AG04450 (cell line): ENCODE results near the gene LFNG. TPM values are rescaled to one million over a fixed set of nuclear protein-coding genes. Genes with fewer than 3 reads are reported as not detected.

ENCODE experiments used
- CTCF ChIA-PET: fragments of 300-600, 350-600 bp; formaldehyde crosslinking; extraction: SDS; loops from one replicate; lab custom pipeline; 2022; ENCODE audit warnings: antibody characterized with exemption, inconsistent platforms; lab: Charles Lee
- POLR2A ChIA-PET: fragments of 350-600 bp; formaldehyde crosslinking; extraction: SDS; loops from one replicate; lab custom pipeline; 2021; ENCODE audit warnings: antibody characterized with exemption, inconsistent platforms; lab: Yijun Ruan, JAX
- DNase-seq: peaks from one replicate; pipeline ENCODE4 v3.0.0-alpha.2; 2011; ENCODE audit warnings: low read depth, low spot score
- H3K27ac ChIP-seq: one replicate; pipeline ENCODE4 v1.5.1; 2012; ENCODE audit warnings: low read depth, low read length, control low read depth
- H3K27me3 ChIP-seq: one replicate; pipeline ENCODE4 v1.6.0; 2012; ENCODE audit warnings: low read length; ENCODE audit not compliant: control insufficient read depth, insufficient read depth
- H3K4me3 ChIP-seq: 2 replicates; pipeline ENCODE4 v1.5.1; 2011; ENCODE audit warnings: mild to moderate bottlenecking, low read depth, low read length, control low read depth
- H3K9me3 ChIP-seq: 2 replicates; pipeline ENCODE4 v1.5.1; 2012; ENCODE audit warnings: low read length; ENCODE audit not compliant: control insufficient read depth, insufficient read depth
- polyA plus RNA-seq: library from polyadenylated mRNA; depleted of rRNA; stranded (reverse); fragments of >200 nt; gene quantifications from 2 replicates; pipeline ENCODE4 v1.2.3, GENCODE V29; 2011
- TF ChIP-seq, protein P1 (sequence below): IDR thresholded peaks from 2 replicates; pipeline ENCODE4 v1.5.1; 2011; ENCODE audit warnings: low read depth, low read length, control low read depth, inconsistent platforms

LFNG gene
- polyA plus RNA-seq, 1 experiment: 1.6 TPM

DNA sequence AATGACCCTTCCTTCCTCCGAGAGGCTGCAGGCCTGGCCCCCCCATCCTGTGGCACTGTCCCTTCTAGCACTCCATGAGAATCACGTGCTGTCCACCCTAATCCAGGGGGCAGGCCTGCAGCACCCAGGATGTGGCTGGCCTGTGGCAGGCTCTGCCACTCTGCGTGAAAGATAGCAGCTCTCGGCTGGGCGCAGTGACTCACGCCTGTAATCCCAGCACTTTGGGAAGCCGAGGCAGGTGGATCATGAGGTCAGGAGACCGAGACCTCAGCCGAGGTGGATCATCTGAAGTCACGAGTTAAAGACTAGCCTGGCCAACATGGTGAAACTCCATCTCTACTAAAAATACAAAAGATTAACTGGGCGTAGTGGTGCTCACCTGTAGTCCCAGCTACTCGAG is 18.9 kb upstream of the LFNG start:
- ChIA-PET POLR2A (interaction anchor here (0.6 to 0.9 kb wide), 3 partner anchors 16 to 101 kb away, joined by 3 to 12 read pairs (median 4); no protein-coding TSS in a partner anchor), CTCF (no interaction called here)
- TF ChIP-seq, protein P1, sequence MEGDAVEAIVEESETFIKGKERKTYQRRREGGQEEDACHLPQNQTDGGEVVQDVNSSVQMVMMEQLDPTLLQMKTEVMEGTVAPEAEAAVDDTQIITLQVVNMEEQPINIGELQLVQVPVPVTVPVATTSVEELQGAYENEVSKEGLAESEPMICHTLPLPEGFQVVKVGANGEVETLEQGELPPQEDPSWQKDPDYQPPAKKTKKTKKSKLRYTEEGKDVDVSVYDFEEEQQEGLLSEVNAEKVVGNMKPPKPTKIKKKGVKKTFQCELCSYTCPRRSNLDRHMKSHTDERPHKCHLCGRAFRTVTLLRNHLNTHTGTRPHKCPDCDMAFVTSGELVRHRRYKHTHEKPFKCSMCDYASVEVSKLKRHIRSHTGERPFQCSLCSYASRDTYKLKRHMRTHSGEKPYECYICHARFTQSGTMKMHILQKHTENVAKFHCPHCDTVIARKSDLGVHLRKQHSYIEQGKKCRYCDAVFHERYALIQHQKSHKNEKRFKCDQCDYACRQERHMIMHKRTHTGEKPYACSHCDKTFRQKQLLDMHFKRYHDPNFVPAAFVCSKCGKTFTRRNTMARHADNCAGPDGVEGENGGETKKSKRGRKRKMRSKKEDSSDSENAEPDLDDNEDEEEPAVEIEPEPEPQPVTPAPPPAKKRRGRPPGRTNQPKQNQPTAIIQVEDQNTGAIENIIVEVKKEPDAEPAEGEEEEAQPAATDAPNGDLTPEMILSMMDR: no peak
- Histone ChIP-seq H3K9me3 (peaks cover 3% of the 10 kb centered on the region; the same call in 1 of the 2 replicates), H3K27me3 (peaks cover 13% of the 10 kb centered on the region), H3K27ac (no peak overlapping the region), H3K4me3 (no peak overlapping the region)
- no peak for DNase-seq

DNA sequence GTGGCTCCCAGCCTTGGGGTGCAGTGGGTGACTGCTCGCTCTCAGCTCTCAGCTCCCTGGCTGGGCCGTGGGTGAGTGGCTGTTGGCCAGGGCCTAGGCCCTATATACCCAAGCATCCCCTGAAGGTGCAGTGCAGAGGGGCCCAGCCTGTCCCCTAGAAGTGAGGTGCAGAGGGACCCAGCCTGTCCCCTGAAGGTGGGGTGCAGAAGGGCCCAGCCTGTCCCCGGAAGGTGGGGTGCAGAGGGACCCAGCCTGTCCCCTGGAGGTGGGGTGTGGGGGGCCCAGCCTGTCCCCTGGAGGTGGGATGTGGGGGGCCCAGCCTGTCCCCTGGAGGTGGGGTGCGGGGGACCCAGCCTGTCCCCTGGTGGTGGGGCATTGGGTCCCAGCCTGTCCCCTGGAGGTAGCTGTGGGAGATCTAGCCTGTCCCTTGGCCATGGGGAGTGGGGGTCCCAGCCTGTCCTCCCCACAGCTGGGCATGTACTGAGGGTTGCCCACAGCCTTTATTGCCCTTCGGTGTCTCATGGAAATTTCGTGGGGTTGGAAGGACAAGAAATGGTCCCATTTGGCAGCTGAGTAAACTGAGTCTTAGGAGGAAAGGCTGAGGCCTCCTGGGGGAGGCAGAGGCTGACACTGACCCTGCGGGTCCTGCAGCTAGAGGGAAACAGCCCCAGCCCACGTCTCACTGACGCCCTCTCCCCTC is 17.5 kb upstream of the LFNG start:
- ChIA-PET POLR2A (no interaction called here), CTCF (interaction anchor here (0.5 kb wide), 1 partner anchor 838 kb away, joined by 6 read pairs; no protein-coding TSS in a partner anchor)
- TF ChIP-seq, protein P1: no peak
- Histone ChIP-seq H3K27ac (no peak overlapping the region), H3K27me3 (peaks cover 10% of the 10 kb centered on the region), H3K4me3 (no peak overlapping the region), H3K9me3 (no peaks in the 10 kb centered on the region; the same call in 1 of the 2 replicates)
- no peak for DNase-seq

- DNase-seq: no peak
- Histone ChIP-seq H3K27me3 (peaks cover 6% of the 10 kb centered on the region), H3K4me3 (no peak overlapping the region), H3K9me3 (no peaks in the 10 kb centered on the region; the same call in 1 of the 2 replicates), H3K27ac (no peak overlapping the region)
- ChIA-PET POLR2A (no interaction called here), CTCF (no interaction called here)
- TF ChIP-seq, protein P1: no peak
These were observed 17.0 kb upstream of the LFNG start for GRCh38 chr7:2502647-2502966.

DNA sequence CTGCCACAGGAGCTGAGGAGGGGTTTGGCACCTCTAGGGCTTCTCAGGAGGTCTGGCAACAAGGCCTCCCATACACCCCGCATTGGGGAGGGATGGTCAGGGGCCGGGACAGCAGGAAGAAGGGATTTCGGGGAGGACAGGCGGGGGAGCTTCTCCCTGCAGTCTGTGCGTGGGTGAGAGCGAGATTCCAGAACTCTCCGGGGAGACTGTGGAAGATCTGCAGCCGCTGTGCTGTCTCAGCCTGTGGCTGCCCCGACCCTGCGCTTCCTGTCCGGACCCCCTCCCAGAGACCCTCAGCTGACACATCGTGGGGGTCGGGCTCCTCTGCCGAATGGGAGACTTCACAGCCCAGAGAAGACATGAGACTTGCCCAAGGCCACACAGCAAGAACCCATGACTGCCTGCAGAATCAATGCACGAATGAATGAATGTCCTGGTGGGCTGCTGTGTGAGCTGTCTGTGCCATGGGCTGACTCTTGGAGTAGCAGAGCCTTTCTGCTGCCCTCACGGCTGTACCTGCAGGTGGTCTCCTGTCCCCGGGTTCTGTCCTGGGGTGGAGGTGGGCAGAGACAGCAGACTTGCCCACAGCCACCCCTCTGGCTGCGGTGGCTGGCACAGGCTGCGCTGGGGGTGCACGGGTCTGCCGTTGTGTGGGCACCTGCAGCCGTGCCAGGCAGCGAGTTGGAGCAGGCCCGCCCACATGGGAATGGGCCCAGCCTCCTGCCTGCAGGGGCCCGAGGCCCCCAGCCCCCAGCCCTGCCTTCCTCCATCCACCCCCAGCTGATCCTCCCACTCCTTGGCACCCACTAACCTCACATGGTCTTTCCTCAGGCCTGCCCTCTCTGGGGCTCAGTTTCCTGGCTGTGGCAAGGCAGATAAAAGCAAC is 16.3 kb upstream of the LFNG start:
- DNase-seq: no peak
- Histone ChIP-seq H3K4me3 (no peak overlapping the region), H3K9me3 (no peaks in the 10 kb centered on the region; the same call in 1 of the 2 replicates), H3K27ac (no peak overlapping the region), H3K27me3 (no peaks in the 10 kb centered on the region)
- CTCF ChIA-PET: interaction anchor here (0.6 kb wide), 1 partner anchor 35 kb away, joined by 3 read pairs; no protein-coding TSS in a partner anchor
- TF ChIP-seq, protein P1: no peak
- POLR2A ChIA-PET: no interaction called here
